ENCODE results near the gene SETD4.
A peak's percentile ranks its signal among the peaks of the same experiment; 100 is the strongest.

Gene SETD4

GRCh38 chr21:36005018-36005417 lies 55.3 kb downstream of the SETD4 start:
- no peaks in the 10 kb centered on the region for H3K79me2 ChIP-seq (ENCODE audit: low read length)
- H3K9me3 ChIP-seq (ENCODE audit: insufficient read depth, low read length) = no peaks in the 10 kb centered on the region
- no peaks in the 10 kb centered on the region for H3K36me3 ChIP-seq (replicated peaks; ENCODE audit: low read depth, low read length)
- H3K9ac ChIP-seq (ENCODE audit: low read length) = no peak overlapping the region
- H3K4me2 ChIP-seq (ENCODE audit: low read length) = peak overlapping the region; percentile 32
- no peaks in the 10 kb centered on the region for H4K20me1 ChIP-seq (ENCODE audit: insufficient read depth, low read length)
- no peak for TF ChIP-seq EZH2phosphoT487 (IDR thresholded peaks at IDR 0.05; ENCODE audit: low read depth)
- no peak for TF ChIP-seq CTCF (IDR thresholded peaks at IDR 0.05; ENCODE audit: low read depth, low read length)
- peak overlapping the region; percentile 92 for H2AFZ ChIP-seq (ENCODE audit: low read depth, low read length)
- no peak overlapping the region for H3K27ac ChIP-seq (ENCODE audit: low read length)
- H3K4me3 ChIP-seq (ENCODE audit: low read length) = peak overlapping the region; percentile 31; the same call in 1 of the 2 replicates
- H3K27me3 ChIP-seq (ENCODE audit: low read depth, low read length) = no peaks in the 10 kb centered on the region
- H3K4me1 ChIP-seq (ENCODE audit: low read length) = no peaks in the 10 kb centered on the region

GRCh38 chr21:36004441-36004840 lies 55.9 kb downstream of the SETD4 start:
- no peaks in the 10 kb centered on the region for H3K4me1 ChIP-seq (ENCODE audit: low read length)
- no peaks in the 10 kb centered on the region for H3K36me3 ChIP-seq (replicated peaks; ENCODE audit: low read depth, low read length)
- no peak overlapping the region for H3K9ac ChIP-seq (ENCODE audit: low read length)
- no peaks in the 10 kb centered on the region for H3K27me3 ChIP-seq (ENCODE audit: low read depth, low read length)
- TF ChIP-seq CTCF (IDR thresholded peaks at IDR 0.05; ENCODE audit: low read depth, low read length) (no peak), EZH2phosphoT487 (IDR thresholded peaks at IDR 0.05; ENCODE audit: low read depth) (no peak)
- no peak overlapping the region for H3K4me3 ChIP-seq (ENCODE audit: low read length)
- H3K4me2 ChIP-seq (ENCODE audit: low read length) = no peak overlapping the region
- H3K79me2 ChIP-seq (ENCODE audit: low read length) = no peaks in the 10 kb centered on the region
- H4K20me1 ChIP-seq (ENCODE audit: insufficient read depth, low read length) = no peaks in the 10 kb centered on the region
- H2AFZ ChIP-seq (ENCODE audit: low read depth, low read length) = no peak overlapping the region
- H3K27ac ChIP-seq (ENCODE audit: low read length) = no peak overlapping the region
- no peaks in the 10 kb centered on the region for H3K9me3 ChIP-seq (ENCODE audit: insufficient read depth, low read length)

- Histone ChIP-seq H3K9ac (ENCODE audit: low read length) (no peak overlapping the region), H3K27me3 (ENCODE audit: low read depth, low read length) (no peaks in the 10 kb centered on the region), H3K4me1 (ENCODE audit: low read length) (no peaks in the 10 kb centered on the region), H3K9me3 (ENCODE audit: insufficient read depth, low read length) (no peaks in the 10 kb centered on the region), H3K27ac (ENCODE audit: low read length) (no peak overlapping the region), H3K4me3 (ENCODE audit: low read length) (no peak overlapping the region), H4K20me1 (ENCODE audit: insufficient read depth, low read length) (no peaks in the 10 kb centered on the region), H2AFZ (ENCODE audit: low read depth, low read length) (no peak overlapping the region), H3K36me3 (replicated peaks; ENCODE audit: low read depth, low read length) (no peaks in the 10 kb centered on the region), H3K4me2 (ENCODE audit: low read length) (no peak overlapping the region), H3K79me2 (ENCODE audit: low read length) (no peaks in the 10 kb centered on the region)
- TF ChIP-seq EZH2phosphoT487 (IDR thresholded peaks at IDR 0.05; ENCODE audit: low read depth) (no peak), CTCF (IDR thresholded peaks at IDR 0.05; ENCODE audit: low read depth, low read length) (no peak)
Observed at GRCh38 chr21:36003776-36004175, 56.5 kb downstream of the SETD4 start.

GRCh38 chr21:35996217-35996616 lies 64.1 kb downstream of the SETD4 start:
- Histone ChIP-seq H4K20me1 (ENCODE audit: insufficient read depth, low read length) (no peaks in the 10 kb centered on the region), H3K27ac (ENCODE audit: low read length) (no peak overlapping the region), H2AFZ (ENCODE audit: low read depth, low read length) (no peak overlapping the region), H3K9me3 (ENCODE audit: insufficient read depth, low read length) (no peaks in the 10 kb centered on the region), H3K79me2 (ENCODE audit: low read length) (no peaks in the 10 kb centered on the region), H3K36me3 (replicated peaks; ENCODE audit: low read depth, low read length) (no peaks in the 10 kb centered on the region), H3K4me1 (ENCODE audit: low read length) (no peaks in the 10 kb centered on the region), H3K9ac (ENCODE audit: low read length) (no peak overlapping the region), H3K4me2 (ENCODE audit: low read length) (no peak overlapping the region), H3K4me3 (ENCODE audit: low read length) (no peak overlapping the region), H3K27me3 (ENCODE audit: low read depth, low read length) (peaks cover 5% of the 10 kb centered on the region; the same call in 1 of the 2 replicates)
- no peak for TF ChIP-seq CTCF (IDR thresholded peaks at IDR 0.05; ENCODE audit: low read depth, low read length)
- TF ChIP-seq EZH2phosphoT487 (IDR thresholded peaks at IDR 0.05; ENCODE audit: low read depth) = no peak
